H1 (cell line): ENCODE results near the gene CFB. TPM values are rescaled to one million over a fixed set of nuclear protein-coding genes. Genes with fewer than 3 reads are reported as not detected.

Source experiments
- CTCF ChIA-PET: fragments of 300-600 bp; sonication (Branson Sonifier 250); formaldehyde crosslinking; loops from one replicate; lab custom pipeline; 2021; ENCODE audit not compliant: partially characterized antibody; lab: Charles Lee
- POLR2A ChIA-PET: fragments of 300-600 bp; sonication (Branson Sonifier 250); formaldehyde crosslinking; loops from one replicate; lab custom pipeline; 2021; ENCODE audit warnings: inconsistent platforms; ENCODE audit not compliant: partially characterized antibody; lab: Charles Lee
- DNase-seq, 2 experiments: peaks; one replicate each; pipeline versions ENCODE4 v3.0.0 to v3.0.0-alpha.2; 2010 to 2022; ENCODE audit warnings: low spot score in 2 of 2, low read depth in 1 of 2, mixed read lengths in 1 of 2
- FAIRE-seq: peaks from 2 replicates; lab custom pipeline; 2011; peaks lifted over from hg19 to GRCh38; lab: Jason Lieb, UNC
- H2AFZ ChIP-seq: 2 replicates; pipeline ENCODE4 v1.8.1; 2012; ENCODE audit warnings: low read length, inconsistent platforms
- H2AK5ac ChIP-seq: 2 replicates; pipeline ENCODE4 v1.6.1; 2013; ENCODE audit warnings: low read depth, low read length
- H2BK120ac ChIP-seq: replicated peaks from 2 replicates; pipeline ENCODE3; 2013; ENCODE audit warnings: low read depth, low read length, inconsistent platforms
- H2BK12ac ChIP-seq: 2 replicates; pipeline ENCODE4 v1.6.1; 2013; ENCODE audit warnings: low read depth, low read length
- H2BK15ac ChIP-seq: 2 replicates; pipeline ENCODE4 v1.6.1; 2013; ENCODE audit warnings: low read length
- H2BK20ac ChIP-seq: 2 replicates; pipeline ENCODE4 v1.6.1; 2013; ENCODE audit warnings: low read length
- H2BK5ac ChIP-seq: 2 replicates; pipeline ENCODE4 v1.6.1; 2013; ENCODE audit warnings: low read depth, low read length
- H3K14ac ChIP-seq: 2 replicates; pipeline ENCODE4 v1.6.1; 2013; ENCODE audit warnings: inconsistent platforms; ENCODE audit not compliant: insufficient read length
- H3K18ac ChIP-seq: 2 replicates; pipeline ENCODE4 v1.6.1; 2013; ENCODE audit warnings: low read length; ENCODE audit errors: extremely low read depth
- H3K23ac ChIP-seq: 2 replicates; pipeline ENCODE4 v1.6.1; 2013; ENCODE audit warnings: inconsistent platforms; ENCODE audit not compliant: insufficient read length
- H3K23me2 ChIP-seq: 2 replicates; pipeline ENCODE4 v1.6.1; 2013; ENCODE audit warnings: low read depth, low read length
- H3K27ac ChIP-seq: 2 replicates; pipeline ENCODE4 v1.6.1; 2011; ENCODE audit warnings: low read depth, low read length, inconsistent platforms
- H3K27me3 ChIP-seq, 4 experiments: replicated peaks in 1 of 4; 1 replicate in 1 of 4; 2 replicates in 3 of 4; pipeline versions ENCODE4 v1.6.1 to v1.8.1; 2011 to 2013; ENCODE audit warnings: low read length in 3 of 4, mild to moderate bottlenecking in 3 of 4, inconsistent platforms in 2 of 4, mixed read lengths in 2 of 4, moderate library complexity in 1 of 4; ENCODE audit not compliant: control insufficient read depth in 3 of 4, insufficient read depth in 3 of 4; ENCODE audit errors: extremely low read depth in 1 of 4
- H3K36me3 ChIP-seq, 4 experiments: 2 replicates each; pipeline versions ENCODE4 v1.6.1 to v1.8.1; 2011 to 2013; ENCODE audit warnings: mild to moderate bottlenecking in 4 of 4, low read length in 3 of 4, moderate library complexity in 2 of 4, control low read depth in 1 of 4, inconsistent platforms in 1 of 4; ENCODE audit not compliant: insufficient read depth in 4 of 4, control insufficient read depth in 2 of 4
- H3K4ac ChIP-seq: replicated peaks from 2 replicates; pipeline ENCODE3; 2013; ENCODE audit warnings: low read length, low read depth, mixed read lengths, inconsistent platforms; ENCODE audit not compliant: insufficient read length
- H3K4me1 ChIP-seq, 4 experiments: replicated peaks in 1 of 4; 1 replicate in 1 of 4; 2 replicates in 3 of 4; pipeline versions ENCODE4 v1.6.1 to v1.8.1; 2011 to 2013; ENCODE audit warnings: low read length in 3 of 4, inconsistent platforms in 2 of 4, mixed read lengths in 1 of 4; ENCODE audit not compliant: insufficient read depth in 4 of 4, control insufficient read depth in 3 of 4
- H3K4me2 ChIP-seq, 2 experiments: 2 replicates each; pipeline versions ENCODE4 v1.6.1 to v1.8.1; 2011 to 2013; ENCODE audit warnings: low read depth in 2 of 2, low read length in 2 of 2, control low read depth in 1 of 2, inconsistent platforms in 1 of 2, mild to moderate bottlenecking in 1 of 2; ENCODE audit not compliant: insufficient read depth in 1 of 2
- H3K4me3 ChIP-seq, 4 experiments: fragments of 200-600, 300-600 bp in 1 of 4; sonication (generic), shearing (Covaris generic), sonication (Bioruptor Twin) in 1 of 4; 2 replicates each; pipeline versions ENCODE4 v1.5.1 to v1.8.1; 2011 to 2016; ENCODE audit warnings: low read length in 4 of 4, low read depth in 3 of 4, control low read depth in 2 of 4, inconsistent platforms in 2 of 4, mild to moderate bottlenecking in 2 of 4, mixed read lengths in 1 of 4, moderate library complexity in 1 of 4; ENCODE audit not compliant: insufficient read depth in 2 of 4; ENCODE audit errors: extremely low read depth in 1 of 4
- H3K56ac ChIP-seq: replicated peaks from 2 replicates; pipeline ENCODE3; 2013; ENCODE audit warnings: low read depth, mild to moderate bottlenecking, mixed read lengths, low read length, inconsistent platforms; ENCODE audit not compliant: insufficient read length
- H3K79me1 ChIP-seq: 2 replicates; pipeline ENCODE4 v1.6.1; 2013; ENCODE audit warnings: low read depth, low read length, control low read depth
- H3K79me2 ChIP-seq, 2 experiments: 2 replicates each; pipeline versions ENCODE4 v1.6.1 to v1.8.1; 2012 to 2013; ENCODE audit warnings: low read length in 2 of 2, mild to moderate bottlenecking in 2 of 2, inconsistent platforms in 1 of 2; ENCODE audit not compliant: insufficient read depth in 2 of 2, control insufficient read depth in 1 of 2
- H3K9ac ChIP-seq, 4 experiments: replicated peaks in 1 of 4; 1 replicate in 1 of 4; 2 replicates in 3 of 4; pipeline versions ENCODE4 v1.6.1 to v1.8.1; 2011 to 2013; ENCODE audit warnings: low read depth in 3 of 4, low read length in 3 of 4, control low read depth in 2 of 4, mild to moderate bottlenecking in 2 of 4, moderate library complexity in 2 of 4, inconsistent platforms in 1 of 4; ENCODE audit errors: extremely low read depth in 1 of 4
- H3K9me3 ChIP-seq, 2 experiments: 2 replicates each; pipeline versions ENCODE4 v1.6.1 to v1.8.1; 2012 to 2013; ENCODE audit warnings: mild to moderate bottlenecking in 2 of 2, moderate library complexity in 2 of 2, control low read depth in 1 of 2, inconsistent platforms in 1 of 2, low read depth in 1 of 2, low read length in 1 of 2, mixed read lengths in 1 of 2; ENCODE audit not compliant: insufficient read depth in 2 of 2
- H4K20me1 ChIP-seq, 2 experiments: replicated peaks in 1 of 2; 2 replicates each; pipeline versions ENCODE3 to v1.8.1; 2011 to 2013; ENCODE audit warnings: inconsistent platforms in 2 of 2, low read length in 2 of 2, mild to moderate bottlenecking in 1 of 2; ENCODE audit not compliant: insufficient read depth in 2 of 2, control insufficient read depth in 1 of 2
- H4K5ac ChIP-seq: 2 replicates; pipeline ENCODE4 v1.6.1; 2013; ENCODE audit warnings: low read length, low read depth, mixed read lengths, inconsistent platforms; ENCODE audit not compliant: insufficient read length
- H4K8ac ChIP-seq: 2 replicates; pipeline ENCODE4 v1.8.0; 2013; ENCODE audit warnings: mild to moderate bottlenecking, moderate library complexity, low read length, inconsistent platforms; ENCODE audit not compliant: insufficient read depth; ENCODE audit errors: extremely low read depth
- H4K91ac ChIP-seq: replicated peaks from 2 replicates; pipeline ENCODE3; 2013; ENCODE audit warnings: low read length, mixed read lengths, inconsistent platforms; ENCODE audit not compliant: insufficient read length
- BRCA1 ChIP-seq: IDR thresholded peaks from 2 replicates; pipeline ENCODE4 v1.6.1; 2012; ENCODE audit warnings: low read depth, low read length, improper control_type of control experiment
- CHD2 ChIP-seq: IDR thresholded peaks from 2 replicates; pipeline ENCODE4 v1.6.1; 2012; ENCODE audit warnings: low read length, improper control_type of control experiment
- CREB1 ChIP-seq: IDR thresholded peaks from 2 replicates; pipeline ENCODE4 v1.6.1; 2012; ENCODE audit warnings: inconsistent platforms
- GABPA ChIP-seq: IDR thresholded peaks from 2 replicates; pipeline ENCODE4 v1.6.1; 2011; ENCODE audit warnings: mild to moderate bottlenecking, low read length, moderate library complexity, borderline replicate concordance; ENCODE audit not compliant: insufficient read depth
- JUND ChIP-seq: IDR thresholded peaks from 2 replicates; pipeline ENCODE4 v1.6.1; 2011; ENCODE audit warnings: mild to moderate bottlenecking, improper control_type of control experiment, low read length
- KDM1A ChIP-seq: fragments of 200-600, 300-600 bp; sonication (generic); IDR thresholded peaks from 2 replicates; pipeline ENCODE4 v1.7.1; 2016; ENCODE audit warnings: mild to moderate bottlenecking, low read length, borderline replicate concordance
- NRF1 ChIP-seq: IDR thresholded peaks from 2 replicates; pipeline ENCODE4 v1.6.1; 2011; ENCODE audit warnings: mild to moderate bottlenecking, low read depth, low read length, improper control_type of control experiment
- POU5F1 ChIP-seq: IDR thresholded peaks from 2 replicates; pipeline ENCODE4 v1.6.1; 2011; ENCODE audit warnings: low read depth, mild to moderate bottlenecking, low read length, moderate library complexity
- TBP ChIP-seq: IDR thresholded peaks from 2 replicates; pipeline ENCODE4 v1.6.1; 2011; ENCODE audit warnings: low read depth, low read length, improper control_type of control experiment
- YY1 ChIP-seq: IDR thresholded peaks from 2 replicates; pipeline ENCODE4 v1.6.1; 2011; ENCODE audit warnings: low read depth, mild to moderate bottlenecking, low read length
- WGBS, 2 experiments: shearing (Covaris generic) in 1 of 2; methylation state at CpG; one replicate each; pipeline versions ENCODE4 v1.1.6 to v1.1.7; 2013 to 2015; ENCODE audit warnings: low lambda C conversion rate in 2 of 2, mixed read lengths in 2 of 2, inconsistent platforms in 1 of 2, low coverage in 1 of 2, missing lambda C conversion rate in 1 of 2; ENCODE audit not compliant: insufficient replicate concordance in 2 of 2, insufficient coverage in 1 of 2, insufficient read length in 1 of 2; ENCODE audit errors: extremely low coverage in 1 of 2, missing lambda C conversion rate in 1 of 2; 5-methylcytosine and 5-hydroxymethylcytosine counted together
- polyA plus RNA-seq, 7 experiments: library from polyadenylated mRNA; depleted of rRNA in 3 of 7; stranded (reverse) in 5 of 7; unstranded in 2 of 7; fragments of >200 nt in 5 of 7; fragments of 200-250 nt in 2 of 7; gene quantifications; 1 replicate in 5 of 7; 2 replicates in 1 of 7; 4 replicates in 1 of 7; pipeline versions ENCODE4 v1.2.1 to v1.2.3, GENCODE V29; 2011 to 2013; ENCODE audit warnings: missing spikeins in 2 of 7, mixed read lengths in 2 of 7
- total RNA-seq: library from RNA; stranded (reverse); fragmentation: NEBNext Ultra II Directional; extraction: Animal tissue kit (Norgen Biotek cat#: 25700); gene quantifications from 2 replicates; pipeline ENCODE4 v1.2.1, GENCODE V29; 2021

Gene CFB
- total and polyA plus RNA-seq, 2 of the 8 experiments (the other 6 are each of a cell fraction or from before 2014, with no cell fraction given) = 0.09 TPM; not detected in 1

DNA sequence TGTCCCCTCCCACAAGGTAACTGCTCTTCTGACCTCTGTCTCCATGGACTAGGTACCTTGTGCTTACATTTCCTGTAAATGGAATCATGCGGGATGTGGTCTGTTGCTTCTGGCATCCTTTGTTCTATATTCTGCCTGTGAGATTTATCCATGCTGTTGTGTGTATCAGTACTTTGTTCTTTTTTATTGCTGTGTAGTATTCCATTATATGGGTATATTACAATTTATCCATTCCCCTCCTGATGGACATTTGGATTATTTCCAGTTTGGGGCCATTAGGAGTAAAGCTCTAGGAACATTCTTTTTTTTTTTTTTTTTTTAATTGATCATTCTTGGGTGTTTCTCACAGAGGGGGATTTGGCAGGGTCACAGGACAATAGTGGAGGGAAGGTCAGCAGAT is 14.9 kb upstream of the CFB start:
- Histone ChIP-seq H4K5ac (no peak overlapping the region), H3K79me1 (no peaks in the 10 kb centered on the region), H3K79me2 (no peaks in the 10 kb centered on the region), H3K27me3 (no peaks in the 10 kb centered on the region), H3K23me2 (no peaks in the 10 kb centered on the region), H3K9me3 (peaks cover 4 to 7% of the 10 kb centered on the region in 2 experiments; a peak in 1 of 4 replicates), H2BK120ac (no peak overlapping the region), H3K4me1 (no peaks in the 10 kb centered on the region), H4K8ac (no peak overlapping the region), H2BK15ac (no peak overlapping the region), H3K4ac (no peak overlapping the region), H2BK12ac (no peak overlapping the region), H3K27ac (no peak overlapping the region)
- POLR2A ChIA-PET = interaction anchor here (0.6 to 1.7 kb wide), 2 partner anchors 14 to 24 kb away, joined by 3 to 5 read pairs; partner anchors contain the start of gene CFB
- CTCF ChIA-PET = interaction anchor here (0.6 to 2.3 kb wide), 5 partner anchors 13 to 41 kb away, joined by 3 to 17 read pairs (median 3); no protein-coding TSS in a partner anchor
- no peak for FAIRE-seq
- no peak for DNase-seq
- TF ChIP-seq BRCA1 (no peak), TBP (no peak), CHD2 (no peak), CREB1 (no peak), GABPA (no peak), YY1 (no peak), POU5F1 (no peak), KDM1A (no peak), JUND (no peak), NRF1 (no peak)
- TF ChIP-seq, all 59 proteins: peak for 0
- Histone ChIP-seq H3K4me3 (no peak overlapping the region), H3K14ac (no peak overlapping the region), H3K4me2 (no peak overlapping the region), H4K91ac (no peak overlapping the region), H3K9ac (no peak overlapping the region), H2AK5ac (no peak overlapping the region), H3K18ac (no peak overlapping the region), H4K20me1 (no peaks in the 10 kb centered on the region), H2BK5ac (no peak overlapping the region), H3K36me3 (no peaks in the 10 kb centered on the region), H2BK20ac (no peak overlapping the region), H3K56ac (no peak overlapping the region), H2AFZ (no peak overlapping the region), H3K23ac (no peak overlapping the region)
- WGBS, 2 experiments = 100% methylated on average over 1 of the region's 1 CpG; no CpG with 5 or more reads in 1 of the 2 experiments
